Natural killer cell (primary cell): ENCODE measurements around the gene SLC4A11. TPM values are rescaled to one million over a fixed set of nuclear protein-coding genes. Genes with fewer than 3 reads are reported as not detected.

ENCODE experiments used
- ATAC-seq, 3 donors: fragments of 150-1000 bp in 2 of 3; fragments of 200-7000 bp in 1 of 3; cut with Tn5 transposase; 1 replicate in 1 of 3; 2 replicates in 2 of 3; pipeline ENCODE4 v1.10.0; 2021; ENCODE audit warnings: mild to moderate bottlenecking in 2 of 3, moderate library complexity in 2 of 3
- DNase-seq, 2 donors: peaks; one replicate each; pipeline versions ENCODE4 v3.0.0 to v3.0.0-alpha.2; 2013 to 2021; ENCODE audit warnings: mixed read lengths in 1 of 2
- H3K27ac ChIP-seq: one replicate; pipeline ENCODE4 v1.5.1; 2013; ENCODE audit warnings: mild to moderate bottlenecking, low read length
- H3K27me3 ChIP-seq: one replicate; pipeline ENCODE4 v1.6.1; 2013; ENCODE audit warnings: low read length; ENCODE audit not compliant: control insufficient read depth, insufficient read depth
- H3K36me3 ChIP-seq: one replicate; pipeline ENCODE4 v1.6.1; 2013; ENCODE audit warnings: low read length; ENCODE audit not compliant: control insufficient read depth, insufficient read depth
- H3K4me1 ChIP-seq: one replicate; pipeline ENCODE4 v1.6.1; 2013; ENCODE audit warnings: low read length; ENCODE audit not compliant: control insufficient read depth, insufficient read depth
- H3K4me3 ChIP-seq: one replicate; pipeline ENCODE4 v1.5.1; 2013; ENCODE audit warnings: low read length
- H3K9me3 ChIP-seq: one replicate; pipeline ENCODE4 v1.6.1; 2013; ENCODE audit warnings: low read length; ENCODE audit not compliant: control insufficient read depth, insufficient read depth
- H3K27ac Mint-ChIP-seq, 2 donors: one replicate each; pipeline ENCODE4 v1.8.0; 2022; ENCODE audit warnings: mild to moderate bottlenecking in 2 of 2, mixed read lengths in 2 of 2, moderate library complexity in 1 of 2
- H3K27me3 Mint-ChIP-seq, 2 donors: one replicate each; pipeline ENCODE4 v1.8.0; 2022; ENCODE audit warnings: low read depth in 2 of 2, mixed read lengths in 2 of 2
- H3K36me3 Mint-ChIP-seq: one replicate; pipeline ENCODE4 v1.8.0; 2022; ENCODE audit warnings: mixed read lengths
- H3K4me1 Mint-ChIP-seq, 2 donors: one replicate each; pipeline ENCODE4 v1.8.0; 2022; ENCODE audit warnings: mixed read lengths in 2 of 2
- H3K4me3 Mint-ChIP-seq: one replicate; pipeline ENCODE4 v1.8.0; 2022; ENCODE audit warnings: mild to moderate bottlenecking, moderate library complexity, mixed read lengths
- H3K9me3 Mint-ChIP-seq, 2 donors: one replicate each; pipeline ENCODE4 v1.8.0; 2022; ENCODE audit warnings: mixed read lengths in 2 of 2
- WGBS: methylation state at CpG from one replicate; pipeline ENCODE4 v1.1.7; 2013; ENCODE audit warnings: missing lambda C conversion rate; ENCODE audit not compliant: insufficient coverage; 5-methylcytosine and 5-hydroxymethylcytosine counted together
- intact Hi-C: fragments of 100-400 bp; cut with micrococcal nuclease; formaldehyde crosslinking; loops from one replicate; pipeline ENCODE4 v1.14.2; 2022
- total RNA-seq, 4 donors: library from RNA; stranded (reverse); fragments of 120-200 nt in 1 of 4; gene quantifications; one replicate each; pipeline versions ENCODE4 v1.2.3 to v1.2.4, GENCODE V29; 2013 to 2022
- TF ChIP-seq, protein P1 (sequence below): fragments of 200-600 bp; IDR thresholded peaks from one replicate; pipeline ENCODE4 v1.8.0; 2022; ENCODE audit warnings: antibody characterized with exemption

SLC4A11 gene
- total RNA-seq, 3 donors from 2014 or later (not counting 1 experiment from before 2014, with no cell fraction given) = 0.31 to 0.68 (median 0.32) TPM

DNA sequence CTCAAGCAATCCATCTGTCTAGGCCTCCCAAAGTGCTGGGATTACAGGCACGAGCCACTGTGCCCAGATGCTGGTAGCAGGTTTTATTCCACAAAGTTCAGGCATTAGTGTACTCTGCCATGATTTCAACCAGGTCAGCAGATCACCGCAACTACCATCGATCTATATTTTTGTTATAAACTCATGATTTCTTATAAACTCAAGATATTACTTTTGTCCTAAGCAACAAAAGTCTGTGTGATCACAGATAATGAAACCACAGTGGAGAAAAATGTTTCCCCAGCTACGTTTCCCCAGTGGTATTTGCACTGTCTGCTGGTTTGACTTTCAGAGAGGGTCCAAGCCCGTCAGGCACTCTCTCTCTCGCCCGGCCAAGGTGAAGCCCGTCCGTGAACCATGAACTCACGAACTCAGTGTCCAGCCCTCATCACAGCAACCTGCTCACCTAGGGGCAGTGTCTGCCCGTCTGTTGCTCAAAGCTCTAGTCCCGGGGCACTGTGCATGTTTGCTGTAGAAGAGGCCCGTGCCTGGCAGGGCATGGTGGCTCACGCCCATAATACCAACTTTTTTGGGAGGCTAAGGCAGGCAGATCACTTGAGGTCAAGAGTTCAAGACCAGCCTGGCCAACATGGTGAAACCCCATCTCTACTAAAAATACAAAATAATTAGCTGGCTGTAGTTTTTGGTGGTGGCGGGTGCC lies 7.0 kb downstream of the SLC4A11 start:
- Mint-ChIP-seq H3K27ac (no peak overlapping the region), H3K4me1 (no peaks in the 10 kb centered on the region), H3K36me3 (no peaks in the 10 kb centered on the region), H3K27me3 (peaks cover 14 to 18% of the 10 kb centered on the region in 2 donors), H3K4me3 (no peak overlapping the region), H3K9me3 (no peaks in the 10 kb centered on the region)
- H3K4me3 ChIP-seq = no peak overlapping the region
- no peak for ATAC-seq
- no peaks in the 10 kb centered on the region for H3K4me1 ChIP-seq
- TF ChIP-seq, protein P1, sequence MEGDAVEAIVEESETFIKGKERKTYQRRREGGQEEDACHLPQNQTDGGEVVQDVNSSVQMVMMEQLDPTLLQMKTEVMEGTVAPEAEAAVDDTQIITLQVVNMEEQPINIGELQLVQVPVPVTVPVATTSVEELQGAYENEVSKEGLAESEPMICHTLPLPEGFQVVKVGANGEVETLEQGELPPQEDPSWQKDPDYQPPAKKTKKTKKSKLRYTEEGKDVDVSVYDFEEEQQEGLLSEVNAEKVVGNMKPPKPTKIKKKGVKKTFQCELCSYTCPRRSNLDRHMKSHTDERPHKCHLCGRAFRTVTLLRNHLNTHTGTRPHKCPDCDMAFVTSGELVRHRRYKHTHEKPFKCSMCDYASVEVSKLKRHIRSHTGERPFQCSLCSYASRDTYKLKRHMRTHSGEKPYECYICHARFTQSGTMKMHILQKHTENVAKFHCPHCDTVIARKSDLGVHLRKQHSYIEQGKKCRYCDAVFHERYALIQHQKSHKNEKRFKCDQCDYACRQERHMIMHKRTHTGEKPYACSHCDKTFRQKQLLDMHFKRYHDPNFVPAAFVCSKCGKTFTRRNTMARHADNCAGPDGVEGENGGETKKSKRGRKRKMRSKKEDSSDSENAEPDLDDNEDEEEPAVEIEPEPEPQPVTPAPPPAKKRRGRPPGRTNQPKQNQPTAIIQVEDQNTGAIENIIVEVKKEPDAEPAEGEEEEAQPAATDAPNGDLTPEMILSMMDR = no peak
- intact Hi-C loops = no loop called here
- no peaks in the 10 kb centered on the region for H3K9me3 ChIP-seq
- no peaks in the 10 kb centered on the region for H3K36me3 ChIP-seq
- no peak overlapping the region for H3K27ac ChIP-seq
- WGBS = 91% methylated on average over 15 of the region's 15 CpGs
- no peak for DNase-seq
- H3K27me3 ChIP-seq = peaks cover 6% of the 10 kb centered on the region

DNA sequence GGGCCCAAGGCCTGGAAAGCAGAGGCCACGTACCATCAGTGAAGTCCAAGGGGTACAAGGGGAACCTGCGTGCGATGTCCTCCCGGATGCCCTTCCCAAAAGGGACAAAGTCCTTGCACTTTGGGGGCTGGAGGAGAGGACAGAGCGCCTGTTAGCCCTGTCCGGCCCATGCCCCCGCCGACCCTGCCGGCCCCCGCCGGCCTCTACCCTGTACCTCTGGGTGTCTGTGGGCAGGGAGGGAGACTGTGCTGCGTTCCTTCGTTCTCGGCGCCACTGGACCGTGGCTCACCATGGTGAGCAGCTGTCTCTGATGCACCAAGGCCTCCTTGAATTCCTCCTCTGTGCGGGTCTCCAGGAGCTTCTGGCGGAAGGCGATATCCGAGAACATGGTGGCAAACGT lies 7.9 kb downstream of the SLC4A11 start:
- DNase-seq = no peak
- no peak overlapping the region for H3K27ac ChIP-seq
- H3K27me3 ChIP-seq = no peaks in the 10 kb centered on the region
- Mint-ChIP-seq H3K4me3 (no peak overlapping the region), H3K4me1 (no peaks in the 10 kb centered on the region), H3K36me3 (no peaks in the 10 kb centered on the region), H3K27ac (no peak overlapping the region), H3K9me3 (no peaks in the 10 kb centered on the region), H3K27me3 (peaks cover 4 to 9% of the 10 kb centered on the region in 2 donors)
- intact Hi-C loops = no loop called here
- H3K4me1 ChIP-seq = no peaks in the 10 kb centered on the region
- H3K9me3 ChIP-seq = no peaks in the 10 kb centered on the region
- 96% methylated on average over 21 of the region's 21 CpGs for WGBS
- no peaks in the 10 kb centered on the region for H3K36me3 ChIP-seq
- TF ChIP-seq, protein P1 = no peak
- no peak overlapping the region for H3K4me3 ChIP-seq
- ATAC-seq = no peak

DNA sequence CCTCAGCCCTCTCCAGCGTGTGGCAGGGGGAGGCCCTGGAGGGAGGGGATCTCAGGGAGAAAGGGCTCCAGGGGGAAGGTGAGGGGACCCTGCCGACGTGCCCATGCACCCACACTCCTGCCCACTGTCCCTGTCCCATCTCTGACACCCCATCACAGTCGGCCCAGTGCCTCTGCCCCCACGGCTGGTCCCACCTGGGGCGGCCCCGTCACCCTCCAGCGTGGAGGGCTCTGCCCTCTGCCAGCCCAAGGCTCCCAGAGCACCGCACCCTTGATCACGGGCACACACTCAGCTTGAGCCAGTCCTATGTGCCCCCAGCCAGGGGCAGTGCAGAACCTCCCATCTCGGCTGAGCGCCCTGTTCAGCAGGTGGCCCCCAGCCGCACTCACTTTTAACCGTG lies 9.2 kb downstream of the SLC4A11 start:
- Histone ChIP-seq H3K27me3 (no peaks in the 10 kb centered on the region), H3K36me3 (no peaks in the 10 kb centered on the region), H3K27ac (no peak overlapping the region), H3K4me3 (no peak overlapping the region), H3K9me3 (no peaks in the 10 kb centered on the region), H3K4me1 (no peaks in the 10 kb centered on the region)
- TF ChIP-seq, protein P1 = no peak
- no peak overlapping the region for H3K4me3 Mint-ChIP-seq
- ATAC-seq (no peak), DNase-seq (no peak)
- no peak overlapping the region for H3K27ac Mint-ChIP-seq
- intact Hi-C loops = no loop called here
- no peaks in the 10 kb centered on the region for H3K27me3 Mint-ChIP-seq
- WGBS = 92% methylated on average over 14 of the region's 14 CpGs
- H3K36me3 Mint-ChIP-seq = no peaks in the 10 kb centered on the region
- no peaks in the 10 kb centered on the region for H3K4me1 Mint-ChIP-seq
- H3K9me3 Mint-ChIP-seq = no peaks in the 10 kb centered on the region

DNA sequence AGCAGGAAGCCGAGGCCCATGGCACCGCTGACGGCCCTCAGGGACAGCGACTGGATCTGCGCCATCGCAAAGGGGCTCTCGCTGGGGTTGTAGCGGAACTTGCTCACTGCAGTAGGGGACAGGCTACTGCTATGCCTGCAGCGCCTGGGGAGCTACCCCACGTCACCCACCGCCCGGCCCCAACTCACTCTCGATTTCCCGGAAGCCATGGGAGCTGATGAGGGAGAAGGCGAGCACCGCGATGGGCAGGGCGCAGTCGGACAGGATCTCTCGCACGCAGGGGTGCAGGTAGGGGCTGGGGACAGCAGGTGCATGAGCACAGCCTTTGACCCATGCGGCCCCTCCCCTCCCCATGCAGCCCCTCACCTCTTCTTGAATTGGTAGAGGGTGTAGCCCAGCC lies 9.8 kb downstream of the SLC4A11 start:
- WGBS = 95% methylated on average over 21 of the region's 22 CpGs
- Mint-ChIP-seq H3K27ac (no peak overlapping the region), H3K27me3 (no peaks in the 10 kb centered on the region), H3K9me3 (no peaks in the 10 kb centered on the region), H3K4me3 (no peak overlapping the region), H3K36me3 (no peaks in the 10 kb centered on the region), H3K4me1 (no peaks in the 10 kb centered on the region)
- H3K4me1 ChIP-seq = no peaks in the 10 kb centered on the region
- DNase-seq (no peak), ATAC-seq (no peak)
- no peak overlapping the region for H3K4me3 ChIP-seq
- no peak overlapping the region for H3K27ac ChIP-seq
- no peaks in the 10 kb centered on the region for H3K9me3 ChIP-seq
- intact Hi-C loops = no loop called here
- TF ChIP-seq, protein P1 = no peak
- no peaks in the 10 kb centered on the region for H3K27me3 ChIP-seq
- H3K36me3 ChIP-seq = no peaks in the 10 kb centered on the region
